CD4-positive, alpha-beta T cell (primary cell): Measurements from ENCODE around the gene ELK1. TPM values are rescaled to one million over a fixed set of nuclear protein-coding genes. Genes with fewer than 3 reads are reported as not detected.

Source experiments
- ATAC-seq: fragments of 200-7000 bp; cut with Tn5 transposase; one replicate; pipeline ENCODE4 v1.10.0; 2022; ENCODE audit warnings: mild to moderate bottlenecking; ENCODE audit not compliant: poor library complexity
- CTCF ChIA-PET: fragments of 350-600 bp; sonication (Branson Sonifier 250); formaldehyde crosslinking; loops from one replicate; lab custom pipeline; 2021; ENCODE audit warnings: antibody characterized with exemption, inconsistent platforms; lab: Charles Lee
- POLR2A ChIA-PET: fragments of 350-600 bp; sonication (Branson Sonifier 250); formaldehyde crosslinking; loops from one replicate; lab custom pipeline; 2021; ENCODE audit warnings: antibody characterized with exemption, inconsistent platforms; lab: Charles Lee
- DNase-seq, 14 experiments: peaks; one replicate each; pipeline ENCODE4 v3.0.0-alpha.2; 2013 to 2020; ENCODE audit warnings: mixed read lengths in 2 of 14
- H3K27ac ChIP-seq, 2 donors: one replicate each; pipeline versions ENCODE4 v1.5.1 to v1.7.0; 2013; ENCODE audit warnings: low read length in 2 of 2, low read depth in 1 of 2, mild to moderate bottlenecking in 1 of 2
- H3K27me3 ChIP-seq, 2 experiments: 1 replicate in 1 of 2; 2 replicates in 1 of 2; pipeline versions ENCODE4 v1.6.1 to v1.7.0; 2013; ENCODE audit warnings: low read length in 2 of 2, control low read depth in 1 of 2, mild to moderate bottlenecking in 1 of 2, moderate library complexity in 1 of 2; ENCODE audit not compliant: insufficient read depth in 2 of 2, control insufficient read depth in 1 of 2
- H3K36me3 ChIP-seq: one replicate; pipeline ENCODE4 v1.6.1; 2013; ENCODE audit warnings: low read length, control low read depth; ENCODE audit not compliant: insufficient read depth
- H3K4me1 ChIP-seq: one replicate; pipeline ENCODE4 v1.6.1; 2013; ENCODE audit warnings: low read length, control low read depth; ENCODE audit not compliant: insufficient read depth
- H3K4me3 ChIP-seq: one replicate; pipeline ENCODE4 v1.5.1; 2013; ENCODE audit warnings: mild to moderate bottlenecking, low read length, moderate library complexity
- H3K9me3 ChIP-seq, 2 experiments: 1 replicate in 1 of 2; 2 replicates in 1 of 2; pipeline versions ENCODE4 v1.6.1 to v1.7.0; 2013; ENCODE audit warnings: low read length in 2 of 2, mild to moderate bottlenecking in 2 of 2, control low read depth in 1 of 2, moderate library complexity in 1 of 2; ENCODE audit not compliant: control insufficient read depth in 1 of 2, insufficient read depth in 1 of 2
- H3K27ac Mint-ChIP-seq: one replicate; pipeline ENCODE4 v1.8.0; 2020; ENCODE audit warnings: mixed read lengths
- H3K27me3 Mint-ChIP-seq: one replicate; pipeline ENCODE4 v1.8.0; 2021; ENCODE audit warnings: mixed read lengths
- H3K36me3 Mint-ChIP-seq: one replicate; pipeline ENCODE4 v1.8.0; 2021; ENCODE audit warnings: low read depth, mixed read lengths
- H3K4me1 Mint-ChIP-seq: one replicate; pipeline ENCODE4 v1.8.0; 2021; ENCODE audit warnings: low read depth, mixed read lengths
- H3K4me3 Mint-ChIP-seq: one replicate; pipeline ENCODE4 v1.8.0; 2020; ENCODE audit warnings: mild to moderate bottlenecking, mixed read lengths
- H3K9me3 Mint-ChIP-seq: one replicate; pipeline ENCODE4 v1.8.0; 2020; ENCODE audit warnings: mixed read lengths
- intact Hi-C, 2 experiments: fragments of 100-400 bp; cut with DNase I in 1 of 2; cut with micrococcal nuclease in 1 of 2; formaldehyde crosslinking; loops; one replicate each; pipeline versions ENCODE4 v1.15.1 to v1.9.0; 2023 to 2025; cut with DNase I, micrococcal nuclease
- total RNA-seq, 174 experiments: library from RNA in 2 of 174; stranded (reverse) in 2 of 174; gene quantifications; one replicate each; pipeline ENCODE4 v1.2.3 and lab custom pipeline; 2021 to 2026
- TF ChIP-seq, protein P1 (sequence below): fragments of 200-600 bp; IDR thresholded peaks from one replicate; pipeline ENCODE4 v1.8.0; 2022; ENCODE audit warnings: antibody characterized with exemption, mild to moderate bottlenecking

The ELK1 gene
- total RNA-seq, 2 experiments from 2014 or later, result 38.9 to 40.5 TPM

DNA sequence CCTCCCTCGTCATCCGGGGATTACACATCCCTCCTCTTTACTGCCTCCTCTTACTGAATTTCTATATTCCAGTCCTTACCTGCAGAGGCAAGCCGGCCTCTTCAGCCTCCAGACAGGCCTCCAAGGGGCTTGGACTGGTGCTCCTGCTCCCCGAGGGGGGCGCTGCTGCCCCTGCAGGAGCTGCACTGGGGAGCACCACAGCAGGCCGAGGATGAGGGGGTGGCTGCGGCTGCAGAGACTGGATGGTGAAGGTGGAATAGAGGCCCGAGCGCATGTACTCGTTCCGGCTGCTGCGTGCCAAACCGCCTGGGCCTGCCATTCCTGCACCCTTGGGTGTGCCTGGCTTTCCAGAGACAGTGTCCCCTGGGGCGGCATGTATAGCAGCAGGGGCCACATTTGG, 11.5 kb downstream of the ELK1 start:
- Mint-ChIP-seq H3K4me1 (peaks cover 20% of the 10 kb centered on the region), H3K27ac (peak overlapping the region; percentile 86), H3K9me3 (no peaks in the 10 kb centered on the region), H3K4me3 (peak overlapping the region; percentile 76), H3K27me3 (no peaks in the 10 kb centered on the region), H3K36me3 (peaks cover 69% of the 10 kb centered on the region)
- Histone ChIP-seq H3K4me1 (peaks cover 25% of the 10 kb centered on the region), H3K4me3 (no peak overlapping the region), H3K27ac (no peak overlapping the region), H3K9me3 (no peaks in the 10 kb centered on the region), H3K36me3 (peaks cover 63% of the 10 kb centered on the region), H3K27me3 (no peaks in the 10 kb centered on the region)
- no peak for ATAC-seq
- ChIA-PET CTCF (no interaction called here), POLR2A (no interaction called here)
- intact Hi-C loops, result no loop called here
- DNase-seq, result no peak
- TF ChIP-seq, protein P1, sequence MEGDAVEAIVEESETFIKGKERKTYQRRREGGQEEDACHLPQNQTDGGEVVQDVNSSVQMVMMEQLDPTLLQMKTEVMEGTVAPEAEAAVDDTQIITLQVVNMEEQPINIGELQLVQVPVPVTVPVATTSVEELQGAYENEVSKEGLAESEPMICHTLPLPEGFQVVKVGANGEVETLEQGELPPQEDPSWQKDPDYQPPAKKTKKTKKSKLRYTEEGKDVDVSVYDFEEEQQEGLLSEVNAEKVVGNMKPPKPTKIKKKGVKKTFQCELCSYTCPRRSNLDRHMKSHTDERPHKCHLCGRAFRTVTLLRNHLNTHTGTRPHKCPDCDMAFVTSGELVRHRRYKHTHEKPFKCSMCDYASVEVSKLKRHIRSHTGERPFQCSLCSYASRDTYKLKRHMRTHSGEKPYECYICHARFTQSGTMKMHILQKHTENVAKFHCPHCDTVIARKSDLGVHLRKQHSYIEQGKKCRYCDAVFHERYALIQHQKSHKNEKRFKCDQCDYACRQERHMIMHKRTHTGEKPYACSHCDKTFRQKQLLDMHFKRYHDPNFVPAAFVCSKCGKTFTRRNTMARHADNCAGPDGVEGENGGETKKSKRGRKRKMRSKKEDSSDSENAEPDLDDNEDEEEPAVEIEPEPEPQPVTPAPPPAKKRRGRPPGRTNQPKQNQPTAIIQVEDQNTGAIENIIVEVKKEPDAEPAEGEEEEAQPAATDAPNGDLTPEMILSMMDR, result no peak

DNA sequence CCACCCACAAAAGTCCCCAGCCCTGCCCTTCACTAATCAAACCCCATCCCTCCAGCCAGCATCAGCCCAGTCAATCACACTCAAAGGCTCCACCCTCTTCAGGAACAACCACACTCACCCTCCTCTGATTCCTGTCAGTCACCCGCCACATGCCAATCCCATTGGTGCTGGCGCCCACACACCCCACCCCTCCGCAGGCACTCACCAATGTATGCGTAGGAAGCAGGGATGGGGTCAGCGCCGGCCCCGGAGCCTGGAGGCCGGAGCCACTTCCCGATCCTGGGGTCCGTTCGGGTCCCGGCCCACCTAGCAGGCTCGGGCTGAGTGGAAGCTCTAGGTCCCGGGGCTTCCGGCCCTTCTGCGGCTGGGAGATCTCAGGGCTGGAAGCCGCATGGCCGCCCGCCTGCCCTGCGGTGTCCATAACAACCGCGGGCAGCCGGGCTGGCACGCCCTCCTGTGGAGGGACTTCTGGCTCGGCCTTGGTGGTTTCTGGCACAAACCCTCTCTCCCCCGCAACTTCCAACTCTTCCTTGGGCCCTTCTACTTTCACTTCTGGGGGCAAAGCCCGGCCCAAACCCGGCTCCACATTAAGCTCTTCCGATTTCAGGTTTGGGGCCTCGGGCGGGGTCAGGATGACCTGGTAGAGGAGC, 12.7 kb downstream of the ELK1 start:
- CTCF ChIA-PET, result no interaction called here
- Histone ChIP-seq H3K9me3 (no peaks in the 10 kb centered on the region), H3K36me3 (peaks cover 54% of the 10 kb centered on the region), H3K4me1 (peaks cover 28% of the 10 kb centered on the region), H3K4me3 (peak overlapping the region; percentile 41), H3K27me3 (no peaks in the 10 kb centered on the region), H3K27ac (peak overlapping the region; percentile 0 to 29)
- POLR2A ChIA-PET, result interaction anchor here (0.9 kb wide), 1 partner anchor 81 kb away, joined by 3 read pairs; no protein-coding TSS in a partner anchor
- no peaks in the 10 kb centered on the region for H3K9me3 Mint-ChIP-seq
- DNase-seq (peak in 10 of 14 experiments; percentile 12 to 70 (median 40)), ATAC-seq (peak; percentile 96)
- H3K27ac Mint-ChIP-seq, result peak overlapping the region; percentile 86
- peaks cover 17% of the 10 kb centered on the region for H3K4me1 Mint-ChIP-seq
- H3K27me3 Mint-ChIP-seq, result no peaks in the 10 kb centered on the region
- TF ChIP-seq, protein P1, result no peak
- intact Hi-C loops, result no loop called here
- H3K4me3 Mint-ChIP-seq, result peak overlapping the region; percentile 76
- H3K36me3 Mint-ChIP-seq, result peaks cover 64% of the 10 kb centered on the region

DNA sequence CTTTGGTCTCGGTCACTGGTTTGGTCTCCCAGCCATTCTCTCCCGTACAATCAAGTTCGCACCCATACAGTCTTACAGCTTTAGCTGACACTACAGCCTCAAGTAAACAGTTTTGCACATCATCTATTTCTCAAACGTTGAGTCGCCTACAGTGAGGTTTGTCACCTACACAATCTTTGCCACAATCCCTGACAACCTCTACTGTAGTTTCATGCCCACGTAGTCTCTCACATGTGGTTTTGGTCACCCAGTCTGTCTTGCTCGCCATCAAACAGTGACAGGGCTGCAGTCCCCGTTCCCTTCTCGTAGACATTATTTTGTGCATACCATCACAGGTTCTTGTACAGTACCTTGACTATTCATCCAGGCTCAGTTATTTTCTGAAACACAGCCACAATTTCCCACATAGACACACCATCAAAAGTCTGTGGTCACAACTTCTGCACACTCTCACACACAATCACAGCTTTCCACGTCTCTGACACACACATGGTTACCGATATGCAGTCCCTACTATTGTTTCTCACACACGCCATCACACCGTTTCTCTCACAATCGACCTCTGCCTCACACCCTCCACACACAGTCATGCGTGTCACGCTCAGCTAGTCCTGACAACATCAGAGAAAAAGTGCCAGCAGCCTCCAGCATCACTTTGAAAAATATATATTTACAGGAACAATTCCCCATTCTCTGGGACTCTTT, 15.3 kb downstream of the ELK1 start:
- DNase-seq (peak in 2 of 14 experiments; percentile 37 to 39), ATAC-seq (peak; percentile 18)
- no peak overlapping the region for H3K27ac Mint-ChIP-seq
- peaks cover 39% of the 10 kb centered on the region for H3K36me3 ChIP-seq
- no peaks in the 10 kb centered on the region for H3K27me3 Mint-ChIP-seq
- CTCF ChIA-PET, result no interaction called here
- H3K9me3 Mint-ChIP-seq, result no peaks in the 10 kb centered on the region
- H3K4me3 Mint-ChIP-seq, result no peak overlapping the region
- H3K9me3 ChIP-seq, result no peaks in the 10 kb centered on the region
- no peak overlapping the region for H3K27ac ChIP-seq
- H3K4me3 ChIP-seq, result no peak overlapping the region
- POLR2A ChIA-PET, result interaction anchor here (0.6 kb wide), 1 partner anchor 73 kb away, joined by 3 read pairs; no protein-coding TSS in a partner anchor
- intact Hi-C loops, result no loop called here
- no peaks in the 10 kb centered on the region for H3K27me3 ChIP-seq
- peaks cover 26% of the 10 kb centered on the region for H3K4me1 Mint-ChIP-seq
- TF ChIP-seq, protein P1, result no peak
- peaks cover 35% of the 10 kb centered on the region for H3K4me1 ChIP-seq
- peaks cover 40% of the 10 kb centered on the region for H3K36me3 Mint-ChIP-seq
